ENCODE results near the gene SBK2. TPM values are rescaled to one million over a fixed set of nuclear protein-coding genes. Genes with fewer than 3 reads are reported as not detected.

Gene SBK2
- total and polyA plus RNA-seq, 2 donors (not counting 3 experiments of a cell fraction or from before 2014, with no cell fraction given): not detected

GRCh38 chr19:55552620-55553019, 15.7 kb upstream of the SBK2 start:
- FAIRE-seq: no peak
- no peak overlapping the region for H3K9ac ChIP-seq (replicated peaks; ENCODE audit: extremely low read depth, insufficient read depth, low read length)
- H2AFZ ChIP-seq (ENCODE audit: low read depth, low read length): no peak overlapping the region
- DNase-seq (ENCODE audit: low read depth, low spot score): no peak
- BruUV-seq (replicated peaks): no TSS peak
- peaks cover 0 to 3% of the 10 kb centered on the region in 2 experiments for H3K27me3 ChIP-seq (ENCODE audit: control insufficient read depth in 2 of 2, insufficient read depth in 2 of 2, low read length in 2 of 2)
- TF ChIP-seq MYC (IDR thresholded peaks at IDR 0.05; ENCODE audit: low read depth, low read length): no peak
- no peak for TF ChIP-seq JUN (IDR thresholded peaks at IDR 0.05; ENCODE audit: borderline replicate concordance, insufficient read depth, insufficient read length, low read depth)
- TF ChIP-seq EZH2 (IDR thresholded peaks at IDR 0.05; ENCODE audit: borderline replicate concordance, low read depth, low read length, severe bottlenecking): no peak
- no peak for TF ChIP-seq POLR2AphosphoS5 (IDR thresholded peaks at IDR 0.05; ENCODE audit: insufficient read depth, low read depth, low read length)
- TF ChIP-seq MAX (IDR thresholded peaks at IDR 0.05; ENCODE audit: insufficient read depth, insufficient read length): no peak
- no peak for TF ChIP-seq FOS (IDR thresholded peaks at IDR 0.05; ENCODE audit: borderline replicate concordance, insufficient read depth, low read length)
- no peak for TF ChIP-seq POLR2A (IDR thresholded peaks at IDR 0.05; ENCODE audit: low read depth, low read length)
- dilution Hi-C loops (cut with MboI; ENCODE audit: extremely low pct_ligation_motif_present, low sequenced_read_pairs): no loop called here
- no peaks in the 10 kb centered on the region for H3K79me2 ChIP-seq (ENCODE audit: control insufficient read depth, insufficient read depth, low read length)
- ChIA-PET POLR2A (no interaction called here), CTCF (interaction anchor here (1.3 kb wide), 1 partner anchor 412 kb away, joined by 4 read pairs; no protein-coding TSS in a partner anchor)
- H3K4me1 ChIP-seq (ENCODE audit: control insufficient read depth, extremely low read depth, insufficient read depth, low read length): peaks cover 18% of the 10 kb centered on the region
- H3K9me3 ChIP-seq (replicated peaks; ENCODE audit: control insufficient read depth, insufficient read depth, low read length): no peaks in the 10 kb centered on the region
- no peaks in the 10 kb centered on the region for H3K36me3 ChIP-seq (ENCODE audit: control insufficient read depth in 2 of 2, extremely low read depth in 1 of 2, insufficient read depth in 2 of 2, low read length in 2 of 2)
- H3K4me2 ChIP-seq (ENCODE audit: insufficient read depth, low read length): no peak overlapping the region
- intact Hi-C loops (cut with micrococcal nuclease): no loop called here
- H4K20me1 ChIP-seq (replicated peaks; ENCODE audit: control insufficient read depth, extremely low read depth, insufficient read depth, low read length): no peaks in the 10 kb centered on the region
- H3K4me3 ChIP-seq (replicated peaks in 1 of 3; ENCODE audit: insufficient read depth in 1 of 3, low read depth in 1 of 3, low read length in 3 of 3): no peak overlapping the region
- no peak overlapping the region for H3K27ac ChIP-seq (ENCODE audit: insufficient read depth, low read depth, low read length)
- H3K9me1 ChIP-seq (replicated peaks; ENCODE audit: control insufficient read depth, extremely low read depth, insufficient read depth, low read length): no peaks in the 10 kb centered on the region

GRCh38 chr19:55552206-55552605, 15.3 kb upstream of the SBK2 start:
- Histone ChIP-seq H3K9me3 (replicated peaks; ENCODE audit: control insufficient read depth, insufficient read depth, low read length) (no peaks in the 10 kb centered on the region), H3K9me1 (replicated peaks; ENCODE audit: control insufficient read depth, extremely low read depth, insufficient read depth, low read length) (no peaks in the 10 kb centered on the region), H2AFZ (ENCODE audit: low read depth, low read length) (no peak overlapping the region), H3K4me2 (ENCODE audit: insufficient read depth, low read length) (no peak overlapping the region), H3K36me3 (ENCODE audit: control insufficient read depth in 2 of 2, extremely low read depth in 1 of 2, insufficient read depth in 2 of 2, low read length in 2 of 2) (no peaks in the 10 kb centered on the region), H3K27me3 (ENCODE audit: control insufficient read depth in 2 of 2, insufficient read depth in 2 of 2, low read length in 2 of 2) (peaks cover 0 to 3% of the 10 kb centered on the region in 2 experiments), H3K4me1 (ENCODE audit: control insufficient read depth, extremely low read depth, insufficient read depth, low read length) (peaks cover 22% of the 10 kb centered on the region), H4K20me1 (replicated peaks; ENCODE audit: control insufficient read depth, extremely low read depth, insufficient read depth, low read length) (no peaks in the 10 kb centered on the region), H3K79me2 (ENCODE audit: control insufficient read depth, insufficient read depth, low read length) (no peaks in the 10 kb centered on the region), H3K27ac (ENCODE audit: insufficient read depth, low read depth, low read length) (no peak overlapping the region), H3K4me3 (replicated peaks in 1 of 3; ENCODE audit: insufficient read depth in 1 of 3, low read depth in 1 of 3, low read length in 3 of 3) (no peak overlapping the region), H3K9ac (replicated peaks; ENCODE audit: extremely low read depth, insufficient read depth, low read length) (no peak overlapping the region)
- BruUV-seq (replicated peaks): no TSS peak
- POLR2A ChIA-PET: no interaction called here
- CTCF ChIA-PET: interaction anchor here (1.3 kb wide), 1 partner anchor 411 kb away, joined by 4 read pairs; no protein-coding TSS in a partner anchor
- no peak for FAIRE-seq
- TF ChIP-seq POLR2A (IDR thresholded peaks at IDR 0.05; ENCODE audit: low read depth, low read length): no peak
- TF ChIP-seq JUN (IDR thresholded peaks at IDR 0.05; ENCODE audit: borderline replicate concordance, insufficient read depth, insufficient read length, low read depth): no peak
- no peak for TF ChIP-seq POLR2AphosphoS5 (IDR thresholded peaks at IDR 0.05; ENCODE audit: insufficient read depth, low read depth, low read length)
- no peak for TF ChIP-seq MYC (IDR thresholded peaks at IDR 0.05; ENCODE audit: low read depth, low read length)
- TF ChIP-seq EZH2 (IDR thresholded peaks at IDR 0.05; ENCODE audit: borderline replicate concordance, low read depth, low read length, severe bottlenecking): no peak
- TF ChIP-seq CTCF (IDR thresholded peaks at IDR 0.05; ENCODE audit: extremely low read depth in 1 of 2, insufficient read depth in 1 of 2, low read depth in 1 of 2, low read length in 2 of 2): no peak
- no peak for TF ChIP-seq GATA2 (IDR thresholded peaks at IDR 0.05; ENCODE audit: insufficient read depth, insufficient read length, low read depth, low read length)
- no peak for TF ChIP-seq FOS (IDR thresholded peaks at IDR 0.05; ENCODE audit: borderline replicate concordance, insufficient read depth, low read length)
- TF ChIP-seq MAX (IDR thresholded peaks at IDR 0.05; ENCODE audit: insufficient read depth, insufficient read length): no peak
- intact Hi-C loops (cut with micrococcal nuclease): no loop called here
- no peak for DNase-seq (ENCODE audit: low read depth, low spot score)
- dilution Hi-C loops (cut with MboI; ENCODE audit: extremely low pct_ligation_motif_present, low sequenced_read_pairs): no loop called here

Measured in endothelial cell of umbilical vein (primary cell).